ENCODE measurements around the gene OIT3.

OIT3 gene

GRCh38 chr10:72893136-72893798, at the start of gene OIT3:
TSS of gene OIT3 (plus strand) at chr10:72893739. CDS start at chr10:72893799, 60 bp downstream.
- no peak for DNase-seq (ENCODE audit: low read depth, low spot score)

DNA sequence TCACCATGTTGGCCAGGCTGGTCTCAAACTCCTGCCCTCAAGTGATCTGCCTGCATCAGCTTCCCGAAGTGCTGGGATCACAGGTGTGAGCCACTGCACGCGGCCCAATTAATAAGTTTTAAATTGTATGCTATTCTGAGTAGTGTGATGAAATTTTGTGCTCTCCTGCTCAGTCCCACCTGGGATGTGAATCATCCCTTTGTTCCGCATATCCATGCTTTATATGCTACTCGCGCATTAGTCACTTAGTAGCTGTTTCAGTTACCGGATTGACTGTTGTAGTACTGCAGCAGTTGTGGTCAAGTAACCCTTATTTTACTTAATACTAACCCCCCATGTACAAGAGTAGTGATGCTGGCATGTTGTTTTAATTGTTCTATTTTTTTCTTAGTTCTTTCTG, 47.3 kb upstream of the OIT3 start:
- no peak for DNase-seq (ENCODE audit: low read depth, low spot score)

GRCh38 chr10:72847681-72848080, 45.9 kb upstream of the OIT3 start:
- DNase-seq (ENCODE audit: low read depth, low spot score) = no peak

- DNase-seq (ENCODE audit: low read depth, low spot score) = no peak
Measured at GRCh38 chr10:72850861-72851260, 42.7 kb upstream of the OIT3 start.

- no peak for DNase-seq (ENCODE audit: low read depth, low spot score)
Measured at GRCh38 chr10:72851509-72851908, 42.0 kb upstream of the OIT3 start.

DNA sequence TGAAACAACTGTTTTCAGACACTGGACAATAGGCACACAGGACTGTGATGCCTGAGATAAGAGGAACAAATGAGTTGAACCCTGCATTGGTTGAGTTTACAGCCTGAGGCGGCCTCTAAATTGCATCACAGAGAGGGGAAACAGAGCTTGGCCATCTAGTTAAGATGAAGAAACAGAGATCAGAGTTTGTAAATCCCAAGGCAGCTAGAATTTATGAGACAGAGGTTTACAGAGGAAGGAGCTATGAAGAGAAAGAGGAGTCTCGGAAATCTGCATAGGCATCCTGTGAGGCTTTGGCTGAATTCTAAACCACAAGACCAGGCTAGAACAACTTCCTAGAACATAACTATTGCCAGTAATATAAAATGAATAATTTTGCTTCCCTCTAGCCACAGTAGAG, 41.0 kb upstream of the OIT3 start:
- DNase-seq (ENCODE audit: low read depth, low spot score) = no peak

- DNase-seq (ENCODE audit: low read depth, low spot score) = no peak
Measured at GRCh38 chr10:72855129-72855528, 38.4 kb upstream of the OIT3 start.

DNA sequence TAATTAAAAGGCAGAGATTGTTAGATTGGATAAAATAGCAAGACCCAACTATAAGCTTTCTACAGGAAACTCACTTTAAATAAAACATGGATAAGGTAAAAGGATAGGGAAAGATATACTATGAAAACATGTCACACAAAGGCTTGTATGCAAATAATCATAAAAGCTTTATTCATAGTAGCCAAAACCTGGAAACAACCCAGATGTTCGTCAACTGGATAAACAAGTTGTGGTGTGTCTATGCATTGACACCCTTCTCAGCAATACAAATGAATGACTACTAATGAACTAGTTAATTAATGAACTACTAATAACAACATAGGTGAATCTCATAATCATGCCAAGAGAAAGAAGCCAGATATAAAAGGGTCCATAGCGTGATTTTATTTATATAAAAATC, 37.7 kb upstream of the OIT3 start:
- DNase-seq (ENCODE audit: low read depth, low spot score) = no peak

GRCh38 chr10:72858067-72858466, 35.5 kb upstream of the OIT3 start:
- DNase-seq (ENCODE audit: low read depth, low spot score) = no peak

DNA sequence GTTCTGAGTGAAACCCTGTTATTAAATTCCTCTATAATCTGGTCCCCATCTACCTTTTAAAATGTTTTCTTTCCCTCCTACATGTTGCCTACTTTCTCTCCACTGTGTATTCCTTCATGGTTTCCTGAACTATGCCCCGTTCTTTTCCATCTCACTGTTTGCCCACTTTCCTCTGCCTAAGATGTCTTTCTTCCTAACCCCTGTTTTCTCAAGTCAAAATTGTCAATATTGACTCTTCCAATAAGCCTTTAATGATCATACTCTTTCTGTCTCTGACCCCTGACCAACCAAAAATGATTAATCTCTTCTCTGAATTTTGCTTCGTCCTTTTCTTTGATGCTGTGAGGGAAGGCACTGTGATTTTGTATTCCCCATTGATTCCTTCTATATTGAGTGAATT, 30.6 kb upstream of the OIT3 start:
- DNase-seq (ENCODE audit: low read depth, low spot score) = no peak

DNA sequence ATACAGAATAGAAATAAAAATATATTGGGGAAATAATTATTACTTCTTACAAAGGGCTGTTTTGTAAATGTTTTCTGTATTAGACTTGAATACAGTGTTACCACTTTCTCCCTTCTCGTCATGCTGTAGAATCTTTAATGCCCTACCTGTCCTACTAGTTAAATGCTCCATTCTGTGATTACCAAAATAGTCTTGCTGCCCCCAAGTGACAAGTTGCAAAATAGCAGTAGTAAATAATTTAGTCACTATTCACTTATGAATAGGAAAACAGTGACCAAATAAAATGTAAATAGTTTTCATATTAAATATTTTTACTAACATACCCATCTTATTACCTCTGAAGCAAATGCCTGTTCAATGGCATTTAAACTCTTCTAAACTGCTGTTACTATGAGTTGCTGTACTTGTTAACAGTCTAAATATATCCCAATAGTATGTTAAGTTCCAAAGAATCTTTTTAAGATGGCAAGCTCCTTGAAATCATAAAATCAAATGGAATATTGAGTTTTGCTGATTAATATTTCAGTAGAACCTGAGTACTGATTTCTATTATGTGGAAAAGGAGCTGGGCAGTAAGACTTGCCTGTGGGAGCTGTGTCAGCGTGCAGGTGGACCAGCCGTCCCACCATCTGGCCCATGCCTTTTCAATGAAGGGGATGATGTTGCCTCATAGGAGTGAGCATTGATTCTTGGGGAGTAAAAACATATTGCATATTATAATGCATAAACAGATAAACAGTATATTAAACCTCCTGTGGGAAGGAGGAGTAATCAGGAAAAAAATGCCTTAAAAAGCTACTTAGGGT, 18.1 kb upstream of the OIT3 start:
- DNase-seq (ENCODE audit: low read depth, low spot score) = no peak

GRCh38 chr10:72879245-72879644, 14.3 kb upstream of the OIT3 start:
- no peak for DNase-seq (ENCODE audit: low read depth, low spot score)

DNA sequence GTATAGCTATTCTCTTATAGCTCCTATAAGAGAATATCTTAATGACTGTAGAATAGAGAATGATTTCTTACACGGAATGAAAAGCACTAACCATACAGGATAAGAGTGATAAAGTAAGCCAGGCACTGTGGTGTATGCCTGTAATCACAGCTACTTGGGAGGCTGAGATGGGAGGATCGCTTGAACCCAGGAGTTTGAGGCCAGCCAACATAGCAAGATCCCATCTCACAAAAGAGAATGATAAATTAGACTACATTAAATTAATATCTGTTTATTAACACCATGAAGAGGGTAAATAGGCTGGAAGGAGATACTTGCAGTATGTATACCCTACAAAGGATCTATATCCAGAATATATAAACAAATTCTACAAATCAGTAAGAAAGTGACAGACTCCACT, 12.2 kb upstream of the OIT3 start:
- DNase-seq (ENCODE audit: low read depth, low spot score) = no peak

- DNase-seq (ENCODE audit: low read depth, low spot score) = no peak
Measured at GRCh38 chr10:72883861-72884260, 9.7 kb upstream of the OIT3 start.

- no peak for DNase-seq (ENCODE audit: low read depth, low spot score)
Measured at GRCh38 chr10:72885953-72886352, 7.6 kb upstream of the OIT3 start.

GRCh38 chr10:72886621-72887020, 6.9 kb upstream of the OIT3 start:
- DNase-seq (ENCODE audit: low read depth, low spot score) = no peak

GRCh38 chr10:72887043-72887442, 6.5 kb upstream of the OIT3 start:
- DNase-seq (ENCODE audit: low read depth, low spot score) = no peak

DNA sequence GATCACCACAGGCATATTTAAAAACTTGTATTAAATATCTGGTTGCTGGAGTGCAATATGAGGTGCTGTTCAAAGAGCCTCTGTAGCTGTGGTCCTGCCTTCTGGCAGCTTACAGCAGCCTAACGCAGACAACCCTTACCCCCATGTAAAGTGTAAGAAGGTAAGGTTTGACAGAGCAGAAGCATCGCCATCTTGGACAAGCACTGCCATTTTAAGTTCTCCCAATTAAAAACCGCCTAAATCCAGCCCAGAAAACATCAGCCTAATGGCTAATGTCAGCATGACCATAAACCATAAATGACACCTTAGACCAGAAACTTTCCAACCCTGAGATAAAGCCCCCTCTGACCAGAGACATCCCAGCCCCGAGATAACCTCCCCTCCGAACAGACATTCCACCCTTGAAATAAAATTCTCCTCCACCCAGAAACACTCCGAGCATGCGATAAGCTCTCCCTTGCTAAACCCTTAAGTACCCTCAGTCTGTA, 5.3 kb upstream of the OIT3 start:
- DNase-seq (ENCODE audit: low read depth, low spot score) = no peak

- no peak for DNase-seq (ENCODE audit: low read depth, low spot score)
Measured at GRCh38 chr10:72889391-72889831, 4.1 kb upstream of the OIT3 start.

DNA sequence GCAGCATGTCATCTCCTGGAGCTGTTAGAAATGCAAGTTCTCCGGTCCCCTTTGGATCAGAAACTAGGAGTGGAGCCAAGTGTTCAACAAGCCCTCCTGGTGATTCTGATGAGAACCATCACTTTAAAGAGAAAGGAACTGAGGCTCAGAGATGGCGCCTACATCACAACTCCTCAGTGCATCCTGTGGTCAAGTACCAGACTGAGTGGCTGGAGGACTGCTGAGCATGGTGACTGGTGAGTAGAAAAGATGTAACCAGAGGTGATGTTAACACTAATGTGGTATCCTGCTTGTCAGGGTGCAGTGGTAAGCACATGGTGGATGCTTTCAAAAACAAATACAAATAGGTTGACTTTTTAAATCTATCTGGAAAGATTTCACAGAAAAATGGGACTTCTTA, 3.5 kb upstream of the OIT3 start:
- no peak for DNase-seq (ENCODE audit: low read depth, low spot score)

DNA sequence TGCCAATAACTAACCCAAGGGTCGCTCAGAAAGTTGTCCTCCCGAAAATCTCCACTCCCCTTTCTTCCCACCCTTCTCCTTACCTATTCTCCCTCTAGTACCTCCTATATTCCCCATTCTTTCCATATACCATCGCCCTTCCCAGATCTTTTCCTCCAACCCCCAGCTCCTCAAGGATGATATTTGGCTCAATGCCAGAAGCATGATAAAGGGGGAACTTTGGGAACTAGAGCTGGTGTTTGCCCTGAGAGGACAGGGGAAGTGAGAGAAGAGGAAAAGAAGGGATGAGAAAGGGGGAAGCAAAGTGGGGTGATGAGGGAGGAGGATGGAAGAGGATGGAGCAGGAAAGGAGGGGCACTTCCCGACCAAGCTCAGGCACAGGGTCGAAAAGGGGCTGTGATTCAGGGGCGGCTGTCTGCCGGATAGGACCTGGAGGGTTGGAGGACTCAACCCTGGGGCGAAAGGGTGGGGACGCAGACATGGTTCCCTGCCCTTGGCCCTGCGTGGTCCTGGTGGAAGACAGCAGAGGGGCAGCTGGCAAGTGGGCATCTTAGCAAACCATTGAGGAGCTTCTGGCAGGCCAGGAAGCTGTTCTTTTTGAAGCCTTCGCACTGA, 1.8 kb downstream of the OIT3 start:
- no peak for DNase-seq (ENCODE audit: low read depth, low spot score)

DNA sequence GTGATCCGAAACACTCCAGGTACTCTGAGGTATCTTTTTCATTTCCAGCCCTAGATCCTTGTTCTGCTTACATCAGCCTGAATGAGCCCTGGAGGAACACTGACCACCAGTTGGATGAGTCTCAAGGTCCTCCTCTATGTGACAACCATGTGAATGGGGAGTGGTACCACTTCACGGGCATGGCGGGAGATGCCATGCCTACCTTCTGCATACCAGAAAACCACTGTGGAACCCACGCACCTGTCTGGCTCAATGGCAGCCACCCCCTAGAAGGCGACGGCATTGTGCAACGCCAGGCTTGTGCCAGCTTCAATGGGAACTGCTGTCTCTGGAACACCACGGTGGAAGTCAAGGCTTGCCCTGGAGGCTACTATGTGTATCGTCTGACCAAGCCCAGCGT, 5.1 kb downstream of the OIT3 start:
- DNase-seq (ENCODE audit: low read depth, low spot score) = no peak

DNA sequence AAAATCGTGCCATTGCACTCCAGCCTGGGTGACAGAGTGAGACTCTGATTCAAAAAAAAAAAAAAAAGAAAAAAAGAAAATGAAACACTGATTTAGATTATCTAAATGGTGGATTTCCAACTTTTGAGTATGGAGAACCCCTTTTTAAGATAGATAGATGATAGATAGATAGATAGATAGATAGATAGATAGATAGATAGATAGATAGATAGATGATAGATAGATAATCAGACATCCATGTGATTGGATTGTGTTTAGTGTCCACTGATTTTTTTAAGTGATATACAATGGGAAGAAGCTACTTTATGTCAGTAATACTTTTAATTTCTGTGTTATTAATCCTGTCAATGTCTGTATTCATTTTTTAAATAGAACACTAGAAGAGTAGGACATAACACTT, 6.0 kb downstream of the OIT3 start:
- no peak for DNase-seq (ENCODE audit: low read depth, low spot score)
